NCI-H2107 treated with DMSO at 0.1 percent for 48 hours (cell line): ENCODE data around the gene RAB4A.

Experiments used
- DNase-seq: peaks from one replicate; lab custom pipeline; 2025; ENCODE audit not compliant: unreplicated experiment; lab: John Stamatoyannopoulos, UW

Gene RAB4A

GRCh38 chr1:229328598-229329362, 57.9 kb downstream of the RAB4A start:
- no peak for DNase-seq

GRCh38 chr1:229334269-229334668, 63.4 kb downstream of the RAB4A start:
- DNase-seq, result no peak

- no peak for DNase-seq
These were observed 63.8 kb downstream of the RAB4A start for GRCh38 chr1:229334716-229335115.

GRCh38 chr1:229336345-229336744, 65.4 kb downstream of the RAB4A start:
- DNase-seq, result peak; percentile 46

- no peak for DNase-seq
These were observed 68.2 kb downstream of the RAB4A start for GRCh38 chr1:229339086-229339485.

GRCh38 chr1:229339520-229339919, 68.6 kb downstream of the RAB4A start:
- no peak for DNase-seq

GRCh38 chr1:229340496-229340895, 69.6 kb downstream of the RAB4A start:
- no peak for DNase-seq

GRCh38 chr1:229341774-229342655, 71.1 kb downstream of the RAB4A start:
- peak; percentile 79 for DNase-seq

GRCh38 chr1:229342656-229343569, 72.0 kb downstream of the RAB4A start, which contains the start of gene CCSAP:
Gene CCSAP (minus strand): TSS chr1:229343047. CDS start chr1:229342465, 582 bp downstream.
- DNase-seq, result peak; percentile 41

GRCh38 chr1:229344139-229344538, 73.2 kb downstream of the RAB4A start:
- no peak for DNase-seq

- no peak for DNase-seq
These were observed 74.2 kb downstream of the RAB4A start for GRCh38 chr1:229344937-229345684.

- no peak for DNase-seq
These were observed 76.6 kb downstream of the RAB4A start for GRCh38 chr1:229347528-229347927.

GRCh38 chr1:229349463-229350385, 78.8 kb downstream of the RAB4A start:
- no peak for DNase-seq

GRCh38 chr1:229352975-229353374, 82.1 kb downstream of the RAB4A start:
- no peak for DNase-seq

- DNase-seq, result no peak
These were observed 83.3 kb downstream of the RAB4A start for GRCh38 chr1:229354226-229354625.
